PC-9 (cell line): ENCODE measurements around the gene CRYBG1.
"Not testable (repeated sequence)": the region's sequence is repeated elsewhere in the genome, so short reads cannot be mapped to it uniquely, and the experiment has no call there.

ENCODE experiments used
- EZH2 ChIP-seq: fragments of 200-600 bp; sonication (generic); IDR thresholded peaks from 2 replicates; pipeline ENCODE4 v1.8.0; 2017; ENCODE audit warnings: antibody characterized with exemption, low read depth
- TF ChIP-seq, protein P1 (sequence below): fragments of 200-600 bp; sonication (generic); conservative IDR thresholded peaks from 2 replicates; pipeline ENCODE4 v1.6.1; 2017; ENCODE audit warnings: mixed run types, antibody characterized with exemption, mild to moderate bottlenecking, moderate library complexity

DNA sequence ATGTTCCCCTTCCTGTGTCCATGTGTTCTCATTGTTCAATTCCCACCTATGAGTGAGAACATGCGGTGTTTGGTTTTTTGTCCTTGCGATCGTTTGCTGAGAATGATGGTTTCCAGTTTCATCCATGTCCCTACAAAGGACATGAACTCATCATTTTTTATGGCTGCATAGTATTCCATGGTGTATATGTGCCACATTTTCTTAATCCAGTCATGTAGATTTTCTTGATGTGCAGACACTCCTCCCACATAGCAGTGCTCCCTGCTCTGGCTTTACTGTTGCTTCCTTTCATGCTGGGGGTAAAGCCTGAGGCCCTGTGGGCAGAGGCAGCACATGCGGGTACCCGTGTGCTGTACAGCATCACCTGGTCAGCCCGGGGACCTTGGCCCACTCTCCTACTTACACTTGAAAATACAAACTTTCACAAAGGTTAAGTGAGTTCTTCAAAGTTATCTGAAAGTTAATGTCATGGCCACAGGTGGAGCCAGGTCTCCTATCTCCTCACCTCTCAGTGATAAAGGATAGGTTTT, 188.5 kb downstream of the CRYBG1 start:
- TF ChIP-seq, protein P1, sequence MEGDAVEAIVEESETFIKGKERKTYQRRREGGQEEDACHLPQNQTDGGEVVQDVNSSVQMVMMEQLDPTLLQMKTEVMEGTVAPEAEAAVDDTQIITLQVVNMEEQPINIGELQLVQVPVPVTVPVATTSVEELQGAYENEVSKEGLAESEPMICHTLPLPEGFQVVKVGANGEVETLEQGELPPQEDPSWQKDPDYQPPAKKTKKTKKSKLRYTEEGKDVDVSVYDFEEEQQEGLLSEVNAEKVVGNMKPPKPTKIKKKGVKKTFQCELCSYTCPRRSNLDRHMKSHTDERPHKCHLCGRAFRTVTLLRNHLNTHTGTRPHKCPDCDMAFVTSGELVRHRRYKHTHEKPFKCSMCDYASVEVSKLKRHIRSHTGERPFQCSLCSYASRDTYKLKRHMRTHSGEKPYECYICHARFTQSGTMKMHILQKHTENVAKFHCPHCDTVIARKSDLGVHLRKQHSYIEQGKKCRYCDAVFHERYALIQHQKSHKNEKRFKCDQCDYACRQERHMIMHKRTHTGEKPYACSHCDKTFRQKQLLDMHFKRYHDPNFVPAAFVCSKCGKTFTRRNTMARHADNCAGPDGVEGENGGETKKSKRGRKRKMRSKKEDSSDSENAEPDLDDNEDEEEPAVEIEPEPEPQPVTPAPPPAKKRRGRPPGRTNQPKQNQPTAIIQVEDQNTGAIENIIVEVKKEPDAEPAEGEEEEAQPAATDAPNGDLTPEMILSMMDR, result not testable (repeated sequence)
- not testable (repeated sequence) for TF ChIP-seq EZH2
